ENCODE data around the gene PHACTR3.
"Not testable (repeated sequence)": the region's sequence is repeated elsewhere in the genome, so short reads cannot be mapped to it uniquely, and the experiment has no call there.

PHACTR3 gene

GRCh38 chr20:59613861-59614260 lies 9.5 kb downstream of the PHACTR3 start:
- H3K4me3 ChIP-seq (ENCODE audit: low read depth, low read length): no peak overlapping the region
- no peak for TF ChIP-seq CTCF (IDR thresholded peaks at IDR 0.05; ENCODE audit: insufficient read depth, low read length, missing control alignments)
- ChIA-PET CTCF (no interaction called here), POLR2A (no interaction called here)
- DNase-seq (ENCODE audit: low read depth, low spot score): no peak

- ChIA-PET POLR2A (no interaction called here), CTCF (no interaction called here)
- no peak for TF ChIP-seq CTCF (IDR thresholded peaks at IDR 0.05; ENCODE audit: insufficient read depth, low read length, missing control alignments)
- no peak overlapping the region for H3K4me3 ChIP-seq (ENCODE audit: low read depth, low read length)
- DNase-seq (ENCODE audit: low read depth, low spot score): no peak
These were observed 10.4 kb downstream of the PHACTR3 start for GRCh38 chr20:59614714-59615113.

- TF ChIP-seq CTCF (IDR thresholded peaks at IDR 0.05; ENCODE audit: insufficient read depth, low read length, missing control alignments): no peak
- CTCF ChIA-PET: no interaction called here
These were observed 12.0 kb downstream of the PHACTR3 start for GRCh38 chr20:59616306-59616705.

GRCh38 chr20:59617221-59617620 lies 12.9 kb downstream of the PHACTR3 start:
- no peak for TF ChIP-seq CTCF (IDR thresholded peaks at IDR 0.05; ENCODE audit: insufficient read depth, low read length, missing control alignments)
- CTCF ChIA-PET: no interaction called here
- DNase-seq (ENCODE audit: low read depth, low spot score): no peak
- H3K4me3 ChIP-seq (ENCODE audit: low read depth, low read length): no peak overlapping the region
- POLR2A ChIA-PET: no interaction called here

More at GRCh38 chr20:59616306-59616705, 12.0 kb downstream of the PHACTR3 start:
- POLR2A ChIA-PET: no interaction called here
- DNase-seq (ENCODE audit: low read depth, low spot score): no peak
- no peak overlapping the region for H3K4me3 ChIP-seq (ENCODE audit: low read depth, low read length)

DNA sequence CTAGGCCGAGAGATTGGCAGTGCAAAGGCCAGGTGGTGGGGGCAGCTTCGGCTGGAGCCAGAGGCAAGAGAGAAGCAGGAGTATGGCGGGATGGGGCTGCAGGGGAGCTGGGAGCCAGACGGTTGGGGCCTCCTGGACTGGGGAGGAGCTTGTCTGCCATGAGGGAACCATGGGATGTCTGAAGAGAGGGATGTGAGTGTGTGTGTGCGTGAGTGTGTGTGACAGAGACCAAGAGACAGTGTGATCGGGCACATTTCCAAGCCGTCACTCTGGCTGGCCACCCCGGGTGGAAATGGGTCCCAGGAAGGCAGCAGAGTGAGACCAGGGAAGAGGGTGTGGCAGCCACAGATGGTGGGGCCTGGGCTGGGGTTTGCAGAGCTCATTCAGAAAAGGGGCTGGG lies 13.8 kb downstream of the PHACTR3 start:
- H3K4me3 ChIP-seq (ENCODE audit: low read depth, low read length): no peak overlapping the region
- TF ChIP-seq CTCF (IDR thresholded peaks at IDR 0.05; ENCODE audit: insufficient read depth, low read length, missing control alignments): no peak
- DNase-seq (ENCODE audit: low read depth, low spot score): no peak
- CTCF ChIA-PET: no interaction called here
- POLR2A ChIA-PET: no interaction called here

GRCh38 chr20:59618585-59618984 lies 14.2 kb downstream of the PHACTR3 start:
- CTCF ChIA-PET; DNase-seq (ENCODE audit: low read depth, low spot score); POLR2A ChIA-PET; H3K4me3 ChIP-seq (ENCODE audit: low read depth, low read length): not testable (repeated sequence)

DNA sequence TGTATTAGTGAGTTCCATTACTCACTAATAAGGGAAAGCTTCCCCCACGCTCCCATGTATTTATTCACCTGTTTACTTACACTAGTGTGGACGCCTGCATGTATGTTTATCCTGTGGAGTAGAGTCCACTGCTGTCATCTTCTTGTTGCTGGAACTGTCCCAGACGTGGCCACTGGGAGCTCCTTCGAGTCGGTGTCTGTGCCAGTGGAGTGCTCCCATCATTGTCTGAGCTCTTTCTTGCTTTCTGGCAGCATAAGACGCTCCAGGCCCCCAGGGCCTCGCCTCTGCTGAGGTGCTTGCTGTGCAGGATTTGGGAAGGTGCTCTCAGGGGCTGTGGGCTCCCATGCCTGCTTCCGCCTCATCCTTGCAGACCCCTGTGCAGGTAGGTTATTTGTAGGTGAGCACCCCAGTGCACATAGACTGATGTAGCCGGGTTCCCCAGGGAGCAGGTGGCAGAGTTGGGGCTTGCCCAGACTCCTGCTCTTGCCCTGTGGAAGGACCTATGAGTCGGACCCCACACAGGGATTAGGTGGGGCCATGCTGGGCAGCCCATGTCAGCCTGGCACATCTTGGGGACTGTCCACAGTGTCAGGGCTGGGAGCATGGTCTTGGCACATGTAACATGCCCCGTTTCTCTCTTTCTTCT lies 16.6 kb downstream of the PHACTR3 start:
- ChIA-PET CTCF (no interaction called here), POLR2A (no interaction called here)
- no peak for TF ChIP-seq CTCF (IDR thresholded peaks at IDR 0.05; ENCODE audit: insufficient read depth, low read length, missing control alignments)
- no peak for DNase-seq (ENCODE audit: low read depth, low spot score)
- no peak overlapping the region for H3K4me3 ChIP-seq (ENCODE audit: low read depth, low read length)
